HG03565 (cell line): ENCODE measurements around the gene KNCN.

Experiments
- ATAC-seq: cut with Tn5 transposase; IDR thresholded peaks from one replicate; pipeline ENCODE4 v1.9.1; 2021; ENCODE audit warnings: mild to moderate bottlenecking, moderate library complexity; ENCODE audit not compliant: unreplicated experiment

The KNCN gene

DNA sequence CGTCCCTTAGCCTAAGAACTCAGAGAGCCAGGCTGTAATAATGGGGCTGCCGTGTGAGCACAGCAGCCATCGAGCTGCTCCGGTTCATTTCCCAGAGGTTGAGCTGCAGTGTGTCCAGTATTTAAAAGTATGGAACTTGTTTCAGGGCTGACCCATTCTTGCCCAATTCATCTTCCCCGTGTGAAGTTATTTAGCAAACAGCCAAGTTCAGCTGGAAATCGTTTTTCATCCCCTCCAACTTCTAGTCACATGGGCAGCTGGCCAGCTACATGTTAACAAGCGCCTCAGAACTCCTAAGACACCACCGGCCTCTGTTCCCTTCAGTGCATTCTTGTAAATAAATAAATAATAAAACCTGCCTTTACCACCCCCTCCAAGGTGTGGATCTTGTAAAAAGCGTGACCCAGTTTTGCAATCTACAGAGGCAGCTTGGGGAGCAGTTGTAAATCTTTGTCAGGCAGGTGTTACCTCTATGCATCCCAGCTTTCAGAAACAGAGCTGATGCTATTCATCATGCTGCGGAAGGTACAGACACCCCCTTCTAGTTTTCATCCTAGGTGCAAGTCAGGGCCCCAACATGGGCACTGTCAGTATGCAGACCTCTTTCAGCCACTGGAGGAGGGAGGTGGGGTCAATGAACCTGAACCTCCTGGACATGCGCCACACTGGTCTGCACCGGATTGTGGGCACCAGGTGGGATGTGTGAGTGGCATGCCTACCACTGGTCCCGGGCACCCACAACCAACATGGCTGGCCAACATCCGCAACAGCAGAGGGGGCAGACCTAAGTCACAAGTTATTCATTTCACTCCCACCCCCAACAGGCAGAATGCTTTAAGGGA lies 18.7 kb upstream of the KNCN start:
- ATAC-seq = no peak

DNA sequence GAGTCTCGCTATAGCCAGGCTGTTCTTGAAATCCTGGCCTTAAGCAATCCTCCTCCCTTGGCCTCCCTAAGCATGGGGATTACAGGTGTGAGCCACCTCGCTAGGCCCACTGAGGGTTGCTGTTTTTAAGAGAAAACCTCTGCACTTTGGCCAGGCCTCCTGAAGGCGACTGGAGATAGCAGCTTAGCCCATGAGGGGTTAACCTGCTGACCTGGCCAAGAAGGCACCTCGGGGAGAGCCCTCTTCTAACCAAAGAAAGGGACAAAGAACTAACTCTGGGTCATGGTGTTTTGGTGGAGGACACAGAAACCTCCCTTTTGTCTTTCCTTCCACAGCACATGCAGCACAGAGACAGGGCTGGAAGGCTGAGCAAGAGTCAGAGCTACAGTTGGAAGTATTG lies 17.7 kb upstream of the KNCN start:
- ATAC-seq = no peak

DNA sequence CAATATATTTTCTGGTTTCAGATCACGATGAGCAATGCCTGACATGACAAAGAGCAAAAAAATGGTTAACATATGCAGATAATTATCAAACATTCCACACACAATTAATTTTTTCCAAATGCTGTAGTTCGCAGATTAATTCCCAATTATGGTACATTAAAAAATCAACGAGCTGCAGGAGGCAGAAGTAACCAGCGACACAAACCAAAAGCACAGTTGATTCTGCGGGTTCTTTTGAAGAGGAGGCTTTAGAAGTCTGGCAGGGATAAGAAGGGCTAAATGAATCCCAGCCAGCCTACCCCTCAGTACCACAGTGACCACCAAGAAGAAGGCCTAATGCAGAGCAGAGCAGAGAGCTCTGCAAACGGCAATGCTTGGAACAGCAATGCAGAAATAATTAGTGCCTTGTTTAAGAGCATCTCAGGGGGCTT lies 17.0 kb upstream of the KNCN start:
- ATAC-seq = no peak

- ATAC-seq = no peak
Measured at GRCh38 chr1:46563341-46563740, 11.9 kb upstream of the KNCN start.

DNA sequence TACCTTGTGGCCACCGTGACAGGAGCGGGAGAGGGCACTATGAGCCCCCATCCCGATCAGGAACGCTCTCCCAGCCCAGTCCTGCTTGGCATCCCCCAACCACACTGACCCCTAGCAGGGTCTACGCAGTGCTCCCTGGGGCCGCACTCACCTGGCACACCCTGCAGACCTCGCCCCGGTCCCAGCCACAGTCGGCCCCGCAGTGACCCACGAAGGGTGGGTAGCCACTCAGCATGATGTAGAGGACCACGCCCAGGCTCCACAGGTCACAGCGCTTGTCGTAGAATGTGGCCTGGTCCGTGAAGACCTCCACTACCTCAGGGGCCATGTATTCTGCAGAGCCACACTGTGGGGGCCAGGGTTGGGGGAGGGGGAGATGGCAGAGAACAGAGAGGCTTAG lies 11.1 kb upstream of the KNCN start:
- ATAC-seq = no peak

DNA sequence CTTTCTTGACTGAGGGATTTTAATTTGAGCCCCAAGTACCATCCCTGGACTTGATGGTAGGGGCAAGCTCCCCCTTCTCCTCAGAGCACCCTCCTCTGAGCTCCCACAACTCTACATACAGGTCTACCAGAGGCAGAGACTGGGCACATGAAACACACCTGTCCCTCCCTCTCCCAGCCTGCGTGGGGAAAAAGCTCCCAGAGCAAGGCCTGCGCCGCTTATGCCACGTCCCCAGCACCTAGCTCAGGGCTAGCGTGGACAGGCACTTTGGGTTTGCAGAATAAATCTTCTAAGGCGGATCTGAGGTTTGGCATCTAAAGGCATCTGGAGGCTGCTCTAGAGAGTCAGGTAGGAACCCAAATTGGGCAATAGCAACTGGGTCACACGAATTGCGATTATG lies 7.5 kb upstream of the KNCN start:
- no peak for ATAC-seq

DNA sequence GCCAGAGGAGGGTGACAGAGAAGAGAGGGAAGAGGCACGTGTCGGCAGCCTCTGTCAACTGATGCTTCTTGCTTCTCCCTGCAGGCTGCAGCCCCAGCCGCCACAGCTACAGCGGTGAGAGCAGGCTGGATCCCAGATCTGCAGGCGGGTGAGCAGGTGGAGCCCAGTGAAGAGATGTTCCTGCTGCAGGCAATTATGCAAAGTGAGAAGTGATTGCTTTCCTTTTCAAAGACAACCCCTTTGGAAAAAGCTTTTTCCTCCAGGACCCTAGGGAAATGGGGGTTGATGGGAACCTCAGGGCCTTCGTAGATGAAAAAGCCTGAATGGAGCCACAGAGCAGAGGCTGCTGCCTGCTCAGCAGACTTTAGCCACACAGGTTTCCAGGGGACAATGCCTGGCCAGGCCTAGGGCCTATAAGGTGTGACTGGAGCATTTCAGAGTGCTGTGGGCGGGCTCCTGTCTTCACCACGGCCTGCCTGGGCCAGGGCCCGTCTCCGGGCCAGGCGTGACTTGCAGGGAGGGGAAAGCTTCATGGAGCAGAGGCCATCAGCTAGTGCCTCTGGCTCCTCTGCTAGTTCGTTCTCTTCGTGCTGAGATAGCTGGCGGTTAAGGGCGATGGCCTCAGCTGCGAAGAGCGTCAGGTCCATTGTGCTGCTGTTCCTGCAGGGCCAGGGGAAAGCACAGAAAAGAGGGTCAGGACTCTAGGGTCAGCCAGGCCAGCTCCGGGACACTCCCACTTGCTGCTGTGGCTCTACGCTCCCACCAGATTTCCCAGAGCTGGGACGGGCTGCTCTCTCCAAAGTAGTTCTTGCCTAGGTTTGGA lies 6.9 kb upstream of the KNCN start:
- no peak for ATAC-seq

- ATAC-seq = no peak
Measured at GRCh38 chr1:46557403-46557802, 6.0 kb upstream of the KNCN start.

DNA sequence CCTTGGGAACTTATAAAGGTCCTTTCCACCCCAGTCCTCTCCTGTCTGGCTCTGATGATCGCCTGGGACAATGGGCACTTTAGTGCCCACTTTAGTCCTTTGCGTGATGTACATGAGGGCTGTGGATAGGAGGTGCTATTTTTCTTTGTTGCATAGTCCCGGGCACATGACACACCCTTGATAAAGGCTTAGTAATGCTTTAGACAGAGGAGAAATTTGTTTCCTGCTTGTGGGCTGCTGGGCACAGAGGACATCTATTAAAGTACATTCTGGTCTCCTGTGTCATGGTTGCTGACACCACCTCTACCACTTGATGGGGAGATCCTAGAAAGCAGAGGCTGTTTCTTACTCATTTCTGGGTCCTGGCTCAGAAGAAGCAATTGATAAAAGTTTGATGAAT lies 5.4 kb upstream of the KNCN start:
- no peak for ATAC-seq

GRCh38 chr1:46555826-46556619 lies 4.6 kb upstream of the KNCN start:
- no peak for ATAC-seq

DNA sequence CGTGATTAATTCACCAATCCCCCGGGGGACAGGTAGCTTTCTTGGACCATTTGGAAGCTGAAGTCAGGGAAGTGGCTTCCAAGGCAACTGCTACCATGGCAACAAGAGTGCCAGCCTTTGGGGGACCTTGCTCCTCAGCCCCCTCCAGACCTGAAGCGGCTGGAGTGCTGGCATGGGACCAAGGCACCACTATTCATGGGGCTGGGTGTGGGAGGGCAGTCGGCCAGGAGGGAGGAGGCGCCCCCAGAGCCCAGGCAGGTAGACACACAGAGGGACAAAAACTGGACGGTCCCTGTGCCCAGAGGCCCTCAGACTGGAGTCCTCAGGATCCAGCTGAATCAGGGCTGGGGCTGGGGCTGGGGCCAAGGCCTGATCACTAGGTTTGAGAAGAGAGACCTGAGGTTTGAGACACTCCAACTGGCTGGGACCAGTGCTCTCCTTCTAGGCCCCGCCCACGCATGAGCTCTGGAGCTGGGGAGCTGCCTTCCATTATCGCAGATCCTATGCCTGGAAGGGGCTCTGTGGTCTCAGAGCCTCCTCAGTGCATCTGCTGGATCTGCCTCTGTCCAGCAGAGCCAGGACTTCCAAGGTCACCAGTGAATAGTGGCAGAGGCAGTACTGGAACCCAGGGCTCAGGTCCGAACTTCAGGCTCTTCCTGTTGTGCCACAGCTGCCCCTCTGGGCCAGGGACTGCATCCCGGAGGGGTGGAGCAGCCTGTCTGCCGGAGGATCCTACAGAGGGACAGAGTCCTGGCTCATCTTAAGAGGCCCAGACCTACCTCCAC lies 3.3 kb upstream of the KNCN start:
- ATAC-seq = no peak

DNA sequence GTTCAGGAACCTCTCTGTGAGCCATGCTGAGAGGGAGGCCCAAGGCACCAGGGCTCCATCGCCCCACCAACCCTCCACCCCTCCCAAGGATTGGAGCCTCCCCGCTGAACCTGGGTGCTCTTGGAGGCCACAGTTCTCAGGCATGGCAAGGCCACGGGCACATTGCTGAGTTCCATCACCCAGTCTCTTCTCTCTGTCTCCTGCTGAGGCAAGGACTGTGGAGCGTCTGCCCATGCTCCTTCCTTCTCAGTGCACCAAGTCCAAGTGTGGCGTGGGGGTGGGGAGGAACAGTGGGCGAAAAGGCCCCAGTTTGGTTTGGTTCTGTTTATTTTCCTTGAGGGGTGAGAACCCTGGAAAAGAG lies 2.8 kb upstream of the KNCN start:
- no peak for ATAC-seq

GRCh38 chr1:46553506-46553905 lies 2.1 kb upstream of the KNCN start:
- ATAC-seq = no peak

DNA sequence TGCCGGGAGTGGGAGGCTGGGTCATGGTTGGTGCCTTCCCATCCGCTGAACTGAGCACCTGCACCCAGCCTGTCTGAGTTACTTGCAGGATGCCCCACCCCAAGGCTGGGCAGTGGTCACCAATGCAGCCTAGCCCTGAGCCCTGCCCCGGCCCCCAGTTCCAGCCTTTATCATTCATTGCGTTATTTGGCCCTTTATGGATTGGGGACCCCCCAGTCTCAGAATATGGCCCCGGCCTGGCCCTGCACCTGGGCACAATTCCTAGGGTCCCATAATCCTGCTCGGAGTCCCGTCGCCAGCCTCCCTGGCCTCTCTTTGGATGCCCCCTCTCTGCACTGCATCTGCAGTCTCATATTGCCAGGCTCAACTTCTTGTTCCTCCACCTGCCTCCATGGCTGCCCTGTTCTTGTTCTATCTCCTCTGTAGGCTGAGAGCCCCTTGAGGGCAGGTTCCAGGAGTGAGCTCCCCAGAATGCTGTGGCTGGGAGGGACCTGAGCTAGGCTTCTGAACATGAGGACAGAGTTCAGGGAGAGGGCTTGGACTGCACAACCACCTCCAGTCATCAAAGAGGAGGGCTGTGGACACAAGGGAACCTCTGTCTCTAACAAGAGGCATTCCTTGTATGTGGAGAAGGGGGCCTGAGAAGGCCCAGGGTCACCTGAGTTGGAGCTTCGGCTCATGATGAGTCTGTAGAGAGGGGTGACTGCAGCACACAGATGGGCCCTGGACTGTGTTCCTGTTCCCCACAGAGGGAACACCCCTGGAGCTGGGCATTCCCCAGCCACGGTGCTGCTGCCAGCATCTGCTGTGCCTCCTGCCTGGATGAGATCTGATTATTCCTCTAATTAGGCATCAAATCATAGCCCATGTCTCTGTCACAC lies 1.1 kb upstream of the KNCN start:
- no peak for ATAC-seq

- no peak for ATAC-seq
Measured at GRCh38 chr1:46550751-46551231, 656 bp downstream of the KNCN start.

DNA sequence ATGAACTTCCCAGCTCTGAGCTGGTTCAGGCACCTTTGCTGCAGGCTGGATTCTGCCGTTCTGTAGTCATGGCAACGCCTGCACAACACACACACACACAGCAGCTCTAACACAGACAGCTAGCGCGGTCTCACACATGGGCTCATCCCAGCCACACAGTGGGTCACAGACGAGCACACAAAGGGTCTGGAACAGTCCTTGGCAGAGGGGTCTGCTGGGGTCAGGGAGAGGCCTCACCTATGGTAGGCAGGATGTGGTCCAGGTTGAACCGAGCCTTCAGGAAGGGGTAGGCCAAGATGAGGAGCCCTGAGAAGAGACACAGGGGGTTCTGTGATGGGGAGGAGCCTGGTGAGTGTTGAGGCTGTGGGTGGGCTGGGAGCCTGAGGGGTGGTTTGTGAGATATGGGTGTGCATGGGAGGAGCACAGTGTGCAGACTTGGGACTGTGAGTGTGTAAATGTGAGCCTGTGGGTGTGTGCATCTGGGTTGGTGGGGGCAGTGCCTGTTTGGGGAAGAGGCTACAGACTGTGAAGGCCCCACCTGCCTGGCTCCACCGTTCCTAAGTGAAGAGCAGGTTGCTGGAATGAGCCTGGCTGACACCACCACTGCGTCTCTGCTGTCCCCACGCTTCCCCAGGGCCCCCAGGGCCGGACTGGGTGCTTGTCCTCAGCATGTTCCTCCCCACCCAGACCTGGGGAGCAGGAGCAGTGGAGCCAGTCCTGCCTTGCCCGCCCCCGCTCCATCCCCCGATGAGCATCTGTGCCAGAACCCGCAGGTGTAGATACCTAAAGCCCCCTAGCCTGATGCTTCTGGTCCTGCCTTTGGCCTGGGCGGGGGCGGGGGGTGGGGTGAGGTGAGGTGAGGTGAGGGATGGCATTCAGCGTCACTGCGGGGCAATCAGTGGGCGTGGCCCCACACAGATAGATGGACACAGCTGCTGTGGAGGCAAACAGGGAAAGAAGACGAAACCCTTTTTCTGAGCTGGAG lies 1.5 kb downstream of the KNCN start:
- no peak for ATAC-seq

DNA sequence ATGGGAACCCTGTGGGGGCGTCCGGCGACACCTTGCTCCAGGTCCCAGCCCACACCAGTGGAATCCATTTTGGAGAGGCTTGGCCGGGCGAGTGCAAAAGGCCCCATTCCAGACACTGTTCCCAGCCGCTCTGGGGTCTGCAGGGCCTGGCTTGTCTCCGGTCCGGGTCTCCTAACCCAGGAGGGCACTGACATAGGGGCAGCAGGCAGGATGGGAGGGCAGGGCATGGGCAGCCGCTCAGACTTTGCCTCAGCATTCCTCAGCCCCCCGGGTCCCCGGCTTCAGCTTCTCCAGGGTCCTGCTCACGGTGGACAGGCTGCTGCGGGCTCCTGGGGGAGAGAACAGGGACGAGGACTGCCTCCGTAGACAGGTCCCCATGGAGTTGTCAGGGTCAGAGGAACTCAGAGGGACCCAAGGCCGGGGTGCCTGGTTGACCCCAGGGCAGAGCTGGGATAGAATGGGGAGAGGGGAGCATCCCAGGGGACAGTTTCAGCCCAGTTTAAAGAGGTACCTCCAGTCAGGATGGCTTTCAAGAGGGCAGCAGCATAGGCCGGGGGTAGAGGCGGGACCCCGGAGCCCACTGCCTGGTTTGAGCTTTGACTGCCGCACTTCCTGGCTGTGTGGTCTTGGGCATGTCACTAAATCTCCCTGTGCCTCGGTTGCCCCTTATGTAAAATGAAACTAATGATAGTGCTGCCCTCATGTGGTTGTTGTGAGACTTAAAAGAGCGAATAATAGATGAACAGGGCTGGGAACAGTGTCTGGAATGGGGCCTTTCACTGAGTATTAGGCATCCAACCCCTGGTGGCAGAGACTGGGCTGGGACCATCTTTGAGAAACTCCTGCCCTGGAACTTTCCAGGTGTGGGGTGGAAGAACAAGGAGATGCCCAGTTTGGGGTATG lies 3.7 kb downstream of the KNCN start:
- no peak for ATAC-seq
